CD1c-positive myeloid dendritic cell (primary cell): ENCODE measurements around the gene CYB5D1.

Experiments
- DNase-seq: peaks from one replicate; pipeline ENCODE4 v3.0.0-alpha.2; 2016; ENCODE audit errors: extremely low spot score

CYB5D1 gene

GRCh38 chr17:7885367-7886226 is 27.8 kb downstream of the CYB5D1 start:
- peak; percentile 40 for DNase-seq

DNA sequence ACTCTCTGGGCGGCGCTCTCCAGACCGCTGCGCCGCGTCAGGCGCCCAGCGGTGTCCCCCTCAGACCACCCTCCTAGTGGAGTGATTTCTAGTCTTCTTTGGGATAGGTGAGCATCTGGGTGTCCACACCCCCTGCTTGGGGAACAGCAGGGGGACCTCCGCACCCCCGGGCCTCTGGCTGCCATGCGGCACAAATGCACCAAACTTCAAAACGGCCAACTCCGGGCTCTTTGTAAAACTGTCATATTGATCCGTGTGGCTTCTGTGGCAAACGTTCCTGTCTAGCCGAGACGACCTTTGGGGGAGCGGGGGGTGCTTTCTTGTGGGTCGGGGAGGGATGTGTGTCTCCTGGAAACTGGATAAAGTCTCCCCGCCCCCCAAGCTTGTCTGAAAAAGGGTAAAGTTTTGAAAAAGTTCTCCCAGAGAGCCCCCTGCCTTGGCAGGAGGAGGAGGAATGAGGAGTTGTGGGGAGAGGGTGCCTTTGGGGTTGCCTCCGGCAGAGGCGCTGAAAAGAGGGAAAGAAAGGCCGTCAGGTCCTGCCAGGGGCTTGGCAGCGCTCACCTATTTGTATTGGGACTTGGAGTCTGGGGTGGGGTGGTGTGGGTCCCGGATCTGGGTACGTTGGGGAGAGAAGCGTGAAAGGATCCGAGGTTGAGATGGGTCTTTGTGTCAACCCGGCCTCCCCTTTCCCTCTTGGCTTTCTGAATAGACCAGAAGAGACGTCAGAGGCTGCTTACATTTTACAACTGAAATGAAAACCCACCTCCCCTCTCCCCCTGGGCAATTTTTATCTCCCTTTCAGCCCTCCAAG is 28.6 kb downstream of the CYB5D1 start:
- DNase-seq, result peak; percentile 32

DNA sequence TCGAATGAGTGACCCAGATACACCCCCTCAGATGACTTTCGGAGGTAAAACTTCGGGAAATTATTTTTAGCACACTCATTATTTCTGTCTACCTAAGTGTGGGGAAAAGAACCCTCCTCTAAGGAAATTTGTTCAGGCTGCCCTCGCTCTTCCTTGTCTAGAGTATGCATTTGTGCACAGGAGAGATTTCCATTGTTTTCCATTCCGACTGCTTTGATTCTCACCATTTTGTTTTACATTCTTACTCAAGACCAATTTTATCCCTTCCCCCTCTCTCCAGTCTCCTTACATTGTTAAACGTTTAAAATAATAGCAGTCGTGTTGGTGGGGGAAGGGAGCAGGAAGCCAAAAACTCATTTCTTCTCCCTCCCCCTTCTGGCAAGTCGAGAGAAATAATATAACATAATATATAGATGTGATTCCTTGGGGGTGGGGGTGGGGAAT is 29.3 kb downstream of the CYB5D1 start:
- DNase-seq, result no peak

DNA sequence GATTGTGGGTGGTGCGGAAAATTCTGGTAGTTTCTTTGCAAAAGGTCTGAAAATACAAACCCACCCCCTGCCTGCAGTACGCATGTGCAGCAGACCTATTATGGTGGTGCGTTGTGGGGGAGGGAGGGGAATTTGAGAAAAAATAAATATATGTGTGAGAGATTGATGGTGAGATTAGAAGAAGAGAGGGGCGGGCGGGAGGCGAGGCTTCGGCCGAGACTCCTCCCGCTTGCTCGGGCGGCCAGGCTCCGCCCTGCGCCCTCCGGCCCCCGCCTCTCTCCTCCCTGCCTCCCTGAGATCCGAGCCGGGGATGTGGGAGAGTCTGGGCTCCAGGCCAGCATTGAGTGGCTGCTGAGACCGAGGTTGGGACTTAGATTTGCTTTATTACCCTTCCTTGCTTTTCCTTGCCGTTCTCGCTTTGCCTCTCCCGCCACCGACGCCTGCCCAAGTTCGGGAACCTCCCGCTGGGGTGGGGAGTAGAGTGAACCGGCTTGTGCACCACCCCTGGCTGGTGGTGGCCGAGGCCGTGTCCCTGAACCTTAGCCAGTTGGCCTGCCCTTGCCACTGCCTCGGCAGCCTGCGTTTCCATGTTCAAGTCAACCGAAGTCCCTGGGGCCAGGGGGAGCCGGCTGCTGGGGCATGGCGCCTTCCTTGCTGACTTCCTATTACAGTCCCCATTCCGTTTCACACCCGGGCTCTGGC is 29.8 kb downstream of the CYB5D1 start:
- DNase-seq, result peak; percentile 82

- DNase-seq, result peak; percentile 21
Measured at GRCh38 chr17:7888184-7888920, 30.5 kb downstream of the CYB5D1 start, which contains the start of gene CHD3. TSS of gene CHD3 (plus strand) at chr17:7888789. CDS start at chr17:7889001, 212 bp downstream.

GRCh38 chr17:7889166-7889955 is 31.6 kb downstream of the CYB5D1 start:
- DNase-seq, result peak; percentile 91

- no peak for DNase-seq
Measured at GRCh38 chr17:7893187-7893880, 35.5 kb downstream of the CYB5D1 start.

GRCh38 chr17:7894226-7894625 is 36.4 kb downstream of the CYB5D1 start:
- DNase-seq, result no peak

- DNase-seq, result no peak
Measured at GRCh38 chr17:7894866-7895265, 37.1 kb downstream of the CYB5D1 start.

- no peak for DNase-seq
Measured at GRCh38 chr17:7897090-7897489, 39.3 kb downstream of the CYB5D1 start.

- DNase-seq, result peak; percentile 80
Measured at GRCh38 chr17:7897773-7898172, 40.0 kb downstream of the CYB5D1 start.

- no peak for DNase-seq
Measured at GRCh38 chr17:7903154-7904103, 45.6 kb downstream of the CYB5D1 start.

GRCh38 chr17:7909089-7909488 is 51.3 kb downstream of the CYB5D1 start:
- no peak for DNase-seq

GRCh38 chr17:7910281-7910680 is 52.5 kb downstream of the CYB5D1 start:
- no peak for DNase-seq

GRCh38 chr17:7910711-7911110 is 52.9 kb downstream of the CYB5D1 start:
- DNase-seq, result no peak

DNA sequence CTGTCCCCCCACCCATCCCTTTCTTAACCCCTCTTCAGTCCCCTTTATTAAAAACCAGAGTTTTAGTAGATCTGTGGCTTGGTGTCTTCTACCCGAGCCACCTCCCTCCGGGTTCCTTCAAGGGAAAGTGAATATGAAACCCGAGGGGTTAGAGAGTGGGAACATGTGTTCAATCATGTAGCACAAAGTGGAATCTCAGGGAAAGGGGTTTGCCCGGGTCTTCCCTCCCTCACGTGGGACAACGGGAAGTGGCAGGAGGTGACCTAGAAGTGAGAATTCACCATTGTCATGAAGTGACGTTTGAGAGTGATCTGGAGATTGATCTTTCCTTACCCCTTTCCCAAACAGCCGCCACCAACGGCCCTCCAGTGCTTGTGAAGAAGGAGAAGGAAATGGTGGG is 53.3 kb downstream of the CYB5D1 start:
- no peak for DNase-seq
